GM21515 (cell line): ENCODE results near the gene NUDT19.
"Not testable (repeated sequence)": the region's sequence is repeated elsewhere in the genome, so short reads cannot be mapped to it uniquely, and the experiment has no call there.

Experiments
- ATAC-seq: cut with Tn5 transposase; IDR thresholded peaks from one replicate; pipeline ENCODE4 v1.9.1; 2021; ENCODE audit not compliant: unreplicated experiment

Gene NUDT19

GRCh38 chr19:32674931-32675719 lies 16.5 kb upstream of the NUDT19 start, which contains the start of gene ANKRD27:
Gene ANKRD27, minus strand, starts transcription at chr19:32675180. Its CDS starts 16,165 bp downstream, at chr19:32659015.
- peak; percentile 97 for ATAC-seq

GRCh38 chr19:32675720-32676185 lies 15.9 kb upstream of the NUDT19 start, which contains the start of gene RGS9BP:
Gene RGS9BP, plus strand, starts transcription at chr19:32675848. Its CDS starts 416 bp downstream, at chr19:32676264.
- ATAC-seq = no peak

DNA sequence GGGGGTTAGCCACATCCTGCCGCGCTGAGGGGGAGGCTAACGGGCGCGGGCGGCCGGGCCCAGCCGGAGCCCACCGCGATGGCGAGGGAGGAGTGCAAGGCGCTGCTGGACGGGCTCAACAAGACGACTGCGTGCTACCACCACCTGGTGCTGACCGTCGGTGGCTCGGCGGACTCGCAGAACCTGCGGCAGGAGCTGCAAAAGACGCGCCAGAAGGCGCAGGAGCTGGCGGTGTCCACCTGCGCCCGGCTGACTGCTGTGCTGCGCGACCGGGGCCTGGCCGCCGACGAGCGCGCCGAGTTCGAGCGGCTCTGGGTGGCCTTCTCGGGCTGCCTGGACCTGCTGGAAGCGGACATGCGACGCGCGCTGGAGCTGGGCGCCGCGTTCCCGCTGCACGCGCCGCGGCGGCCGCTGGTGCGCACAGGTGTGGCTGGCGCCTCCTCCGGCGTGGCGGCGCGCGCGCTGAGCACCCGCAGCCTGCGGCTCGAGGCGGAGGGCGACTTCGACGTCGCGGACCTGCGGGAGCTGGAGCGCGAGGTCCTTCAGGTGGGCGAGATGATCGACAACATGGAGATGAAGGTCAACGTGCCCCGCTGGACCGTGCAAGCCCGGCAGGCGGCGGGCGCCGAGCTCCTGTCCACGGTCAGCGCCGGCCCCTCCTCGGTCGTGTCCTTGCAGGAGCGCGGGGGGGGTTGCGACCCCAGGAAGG lies 15.3 kb upstream of the NUDT19 start:
- no peak for ATAC-seq

DNA sequence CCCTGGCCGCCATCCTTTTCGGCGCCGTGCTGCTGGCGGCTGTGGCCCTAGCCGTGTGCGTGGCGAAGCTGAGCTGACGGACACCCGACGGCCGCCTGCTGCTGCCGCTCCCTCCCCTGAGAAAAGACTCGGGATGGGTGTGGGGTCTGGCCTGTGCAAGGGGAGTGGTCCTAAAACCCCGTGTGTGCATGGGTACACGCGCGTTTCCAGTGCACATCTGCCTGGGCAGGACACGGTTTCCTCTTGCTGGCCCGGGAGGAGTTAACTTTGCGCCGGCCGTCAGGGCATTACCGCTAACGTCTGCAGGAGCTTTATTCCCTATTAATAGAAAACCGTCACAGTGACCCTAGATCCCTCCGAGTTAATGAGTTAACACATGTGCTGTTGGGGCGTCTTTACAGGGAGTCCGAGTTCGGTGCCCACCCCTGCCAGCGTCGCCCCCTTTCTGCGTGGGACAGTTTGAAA lies 14.7 kb upstream of the NUDT19 start:
- no peak for ATAC-seq

GRCh38 chr19:32677657-32678056 lies 14.0 kb upstream of the NUDT19 start:
- ATAC-seq = no peak

DNA sequence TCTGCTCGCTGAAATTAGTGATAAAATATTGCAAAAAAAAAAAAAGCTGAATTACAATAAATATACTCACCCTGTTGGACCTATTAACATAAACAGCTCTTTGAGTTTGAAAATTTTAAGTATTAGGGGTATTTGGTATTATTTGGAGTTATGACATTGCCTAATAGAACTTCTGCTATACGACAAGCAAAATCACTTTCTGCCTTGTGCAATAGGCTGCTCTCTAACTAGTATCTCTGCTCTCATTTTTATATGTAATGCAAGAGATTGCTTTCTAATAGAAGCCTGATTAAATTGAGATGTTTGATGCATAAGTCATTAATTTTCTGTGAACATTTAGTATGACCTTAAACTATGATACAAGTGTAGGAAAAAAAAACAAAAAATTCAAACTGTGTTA lies 10.6 kb upstream of the NUDT19 start:
- no peak for ATAC-seq

DNA sequence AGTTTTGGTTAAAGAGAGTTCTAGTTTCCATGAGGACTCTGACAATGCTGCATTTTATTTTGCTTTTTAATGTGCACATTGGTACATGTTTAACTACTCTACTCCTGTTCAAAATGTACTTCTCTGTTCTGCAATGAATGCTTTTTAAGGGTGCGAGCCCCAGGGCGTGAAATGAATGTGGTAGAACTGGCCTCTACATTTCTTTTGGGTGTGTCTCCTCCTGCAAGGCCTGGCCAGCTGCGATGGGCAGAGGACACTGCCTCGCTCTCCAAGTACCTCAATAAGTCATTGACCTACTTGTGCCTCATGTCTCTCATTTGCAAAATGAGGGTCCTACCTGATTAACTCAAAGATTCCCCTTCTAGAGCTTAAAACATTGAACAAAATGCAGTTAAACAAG lies 9.3 kb upstream of the NUDT19 start:
- ATAC-seq = no peak

- ATAC-seq = no peak
These were observed 4.7 kb upstream of the NUDT19 start for GRCh38 chr19:32686847-32687475.

DNA sequence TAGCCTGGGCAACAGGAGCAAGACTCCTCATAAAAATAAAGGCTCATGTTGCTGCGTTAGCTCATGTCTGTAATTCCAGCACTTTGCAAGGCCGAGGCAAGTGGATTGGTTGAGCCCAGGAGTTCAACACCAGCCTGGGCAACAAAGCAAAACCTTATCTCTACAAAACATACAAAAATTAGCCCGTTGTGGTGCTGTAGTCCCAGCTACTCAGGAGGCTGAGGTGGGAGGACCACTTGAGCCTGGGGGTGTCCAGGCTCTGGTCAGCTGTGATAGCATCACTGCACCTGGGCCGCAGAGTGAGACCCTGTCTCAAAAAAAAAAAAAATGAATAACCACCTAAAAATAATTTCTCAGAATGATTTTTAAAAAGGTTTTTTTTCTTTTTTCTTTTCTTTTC lies 3.9 kb upstream of the NUDT19 start:
- no peak for ATAC-seq

DNA sequence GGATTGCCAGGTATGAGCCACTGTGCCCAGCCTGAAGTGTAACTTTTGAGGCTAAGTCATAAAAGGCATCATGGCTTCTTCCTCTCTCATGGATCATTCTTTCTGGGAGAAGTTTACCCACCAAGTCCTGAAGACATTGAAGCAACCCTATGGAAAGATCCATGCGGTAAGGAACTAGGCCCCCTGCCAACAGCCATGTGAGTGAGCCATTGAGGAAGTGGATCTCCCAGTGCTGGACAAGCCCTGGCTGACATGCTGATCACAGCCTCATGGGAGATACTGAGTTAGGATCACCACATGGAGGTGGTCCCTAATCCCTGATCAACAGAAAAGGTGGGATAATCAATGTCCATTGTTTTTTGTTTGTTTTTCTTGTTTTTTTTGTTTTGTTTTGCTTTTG lies 3.3 kb upstream of the NUDT19 start:
- ATAC-seq = no peak

- ATAC-seq = peak; percentile 62
These were observed 518 bp downstream of the NUDT19 start for GRCh38 chr19:32691952-32692726.

DNA sequence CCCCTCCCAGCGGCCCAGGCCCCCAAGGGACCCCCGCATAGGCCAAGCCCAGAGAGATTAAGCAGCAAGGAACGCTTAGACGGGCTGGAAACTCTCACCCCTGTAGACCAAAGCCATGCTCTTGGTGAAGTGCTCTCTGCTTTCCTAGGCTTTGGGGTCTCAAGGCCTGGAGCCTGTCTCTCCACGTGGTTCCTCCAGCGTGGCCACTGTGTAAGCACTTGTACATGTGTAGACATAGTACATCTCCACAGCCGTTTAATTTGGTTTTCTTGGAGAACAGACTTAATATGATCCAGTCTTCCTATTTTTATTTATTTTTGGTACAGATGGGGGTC lies 1.1 kb downstream of the NUDT19 start:
- no peak for ATAC-seq

DNA sequence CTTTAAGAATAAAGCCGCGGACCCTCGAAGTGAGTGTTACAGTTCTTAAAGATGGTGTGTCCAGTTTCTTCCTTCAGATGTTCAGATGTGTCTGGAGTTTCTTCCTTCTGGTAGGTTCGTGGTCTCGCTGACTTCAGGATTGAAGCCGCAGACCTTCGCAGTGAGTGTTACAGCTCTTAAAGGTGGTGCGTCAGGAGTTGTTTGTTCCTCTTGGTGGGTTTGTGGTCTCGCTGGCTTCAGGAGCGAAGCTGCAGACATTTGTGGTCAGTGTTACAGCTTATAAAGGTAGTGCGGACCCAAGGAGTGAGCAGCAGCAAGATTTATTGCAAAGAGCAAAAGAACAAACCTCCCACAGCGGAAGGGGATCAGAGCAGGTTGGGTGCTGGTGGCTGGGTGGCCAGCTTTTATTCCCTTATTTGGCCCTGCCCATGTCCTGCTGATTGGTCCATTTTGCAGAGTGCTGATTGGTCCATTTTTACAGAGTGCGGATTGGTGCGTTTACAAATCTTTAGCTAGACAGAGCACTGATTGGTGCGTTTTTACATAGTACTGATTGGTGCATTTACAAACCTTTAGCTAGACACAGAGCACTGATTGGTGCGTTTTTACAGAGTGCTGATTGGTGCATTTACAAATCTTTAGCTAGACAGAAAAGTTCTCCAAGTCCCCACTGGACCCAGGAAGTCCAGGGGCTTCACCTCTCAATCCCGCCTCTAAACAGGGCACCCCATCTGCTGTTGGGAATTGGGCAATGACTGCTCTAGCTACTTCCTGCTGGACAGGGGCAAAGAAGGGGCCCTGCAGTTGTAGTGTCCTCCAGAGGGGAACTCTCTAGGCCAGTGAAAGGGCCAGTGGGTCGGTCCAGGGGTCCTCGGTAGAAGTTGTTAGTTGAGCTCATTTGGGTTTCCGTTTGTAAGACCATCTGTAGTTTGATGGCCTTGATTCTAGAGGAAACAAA lies 1.8 kb downstream of the NUDT19 start:
- not testable (repeated sequence) for ATAC-seq

- not testable (repeated sequence) for ATAC-seq
These were observed 2.7 kb downstream of the NUDT19 start for GRCh38 chr19:32694316-32694715.

- ATAC-seq = not testable (repeated sequence)
These were observed 3.2 kb downstream of the NUDT19 start for GRCh38 chr19:32694851-32695250.

GRCh38 chr19:32695506-32695905 lies 3.9 kb downstream of the NUDT19 start:
- not testable (repeated sequence) for ATAC-seq

GRCh38 chr19:32696771-32697170 lies 5.2 kb downstream of the NUDT19 start:
- not testable (repeated sequence) for ATAC-seq

DNA sequence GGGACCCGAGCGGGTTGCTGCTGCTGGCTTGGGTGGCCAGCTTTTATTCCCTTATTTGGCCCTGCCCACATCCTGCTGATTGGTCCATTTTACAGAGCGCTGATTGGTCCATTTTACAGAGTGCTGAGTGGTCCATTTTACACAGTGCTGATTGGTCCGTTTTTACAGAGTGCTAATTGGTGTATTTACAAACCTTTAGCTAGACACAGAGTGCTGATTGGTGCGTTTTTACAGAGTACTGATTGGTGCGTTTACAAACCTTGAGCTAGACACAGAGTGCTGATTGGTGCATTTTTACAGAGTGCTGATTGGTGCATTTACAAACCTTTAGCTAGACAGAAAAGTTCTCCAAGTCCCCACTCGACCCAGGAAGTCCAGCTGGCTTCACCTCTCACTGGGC lies 8.5 kb downstream of the NUDT19 start:
- ATAC-seq = not testable (repeated sequence)

DNA sequence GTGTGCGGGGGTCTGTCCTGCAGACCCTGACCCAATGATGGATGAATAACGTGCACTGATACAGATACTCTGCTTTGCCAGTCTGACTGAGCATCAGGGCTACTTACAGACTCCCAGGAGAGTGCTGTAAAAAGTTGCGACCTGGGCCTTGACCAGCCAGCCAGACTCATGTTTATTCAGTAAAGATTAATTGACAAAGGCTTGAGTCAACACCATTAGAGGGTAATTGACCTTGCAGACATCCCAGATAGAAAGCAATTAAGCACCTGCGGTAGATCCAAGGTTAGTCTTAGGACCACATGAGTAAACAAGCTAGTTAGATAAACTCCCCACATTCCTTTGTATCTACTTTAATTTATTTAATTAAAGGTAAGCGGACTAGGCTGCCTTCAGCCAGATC lies 10.4 kb downstream of the NUDT19 start:
- no peak for ATAC-seq

GRCh38 chr19:32704006-32704405 lies 12.4 kb downstream of the NUDT19 start:
- not testable (repeated sequence) for ATAC-seq
